NCI-H82 (cell line): ENCODE data around the gene KAZALD1.

Source experiments
- DNase-seq: peaks from one replicate; lab custom pipeline; 2025; lab: John Stamatoyannopoulos, UW

KAZALD1 gene

GRCh38 chr10:101095004-101095403 lies 33.2 kb downstream of the KAZALD1 start:
- no peak for DNase-seq

- peak; percentile 90 for DNase-seq
These were observed 33.9 kb downstream of the KAZALD1 start for GRCh38 chr10:101095550-101096213.

GRCh38 chr10:101096378-101096777 lies 34.6 kb downstream of the KAZALD1 start:
- no peak for DNase-seq

GRCh38 chr10:101097881-101098280 lies 36.1 kb downstream of the KAZALD1 start:
- no peak for DNase-seq

GRCh38 chr10:101099901-101100300 lies 38.1 kb downstream of the KAZALD1 start:
- no peak for DNase-seq

- DNase-seq: no peak
These were observed 39.6 kb downstream of the KAZALD1 start for GRCh38 chr10:101101372-101101881.

GRCh38 chr10:101103430-101103829 lies 41.6 kb downstream of the KAZALD1 start:
- DNase-seq: no peak

GRCh38 chr10:101106351-101106750 lies 44.6 kb downstream of the KAZALD1 start:
- no peak for DNase-seq

- no peak for DNase-seq
These were observed 46.0 kb downstream of the KAZALD1 start for GRCh38 chr10:101107771-101108170.

- no peak for DNase-seq
These were observed 49.2 kb downstream of the KAZALD1 start for GRCh38 chr10:101110856-101111523.

GRCh38 chr10:101111547-101111946 lies 49.8 kb downstream of the KAZALD1 start:
- DNase-seq: no peak

GRCh38 chr10:101112799-101113594 lies 51.2 kb downstream of the KAZALD1 start:
- DNase-seq: no peak

- no peak for DNase-seq
These were observed 52.2 kb downstream of the KAZALD1 start for GRCh38 chr10:101113890-101114403.

GRCh38 chr10:101114646-101115045 lies 52.9 kb downstream of the KAZALD1 start:
- no peak for DNase-seq
